ENCODE results near the gene SPOCK1.

- no peak for TF ChIP-seq POLR2A (IDR thresholded peaks at IDR 0.05)
- TF ChIP-seq CTCF (IDR thresholded peaks at IDR 0.05 in 8 of 11, conservative IDR thresholded peaks at IDR 0.05 in 3 of 11) = no peak
- TF ChIP-seq POLR2AphosphoS5 (IDR thresholded peaks at IDR 0.05) = no peak
Measured at GRCh38 chr5:136963504-136963903, 535.6 kb downstream of the SPOCK1 start.
